Ovary (tissue), 3 donors: ENCODE measurements around the gene METTL5.

Experiments used
- POLR2A ChIP-seq: fragments of 450-650 bp; IDR thresholded peaks from one replicate; pipeline ENCODE4 v1.6.1; 2017; ENCODE audit warnings: antibody characterized with exemption, mild to moderate bottlenecking, moderate library complexity
- TF ChIP-seq, protein P1 (sequence below), 3 donors: fragments of 450-650 bp in 2 of 3; fragments of 200-600 bp in 1 of 3; IDR thresholded peaks; one replicate each; pipeline versions ENCODE4 v1.5.1 to v1.8.0; 2016 to 2022; ENCODE audit warnings: antibody characterized with exemption in 3 of 3, mild to moderate bottlenecking in 1 of 3
- donor health status: DM: no; HTN: no; CAD: no.

DNA sequence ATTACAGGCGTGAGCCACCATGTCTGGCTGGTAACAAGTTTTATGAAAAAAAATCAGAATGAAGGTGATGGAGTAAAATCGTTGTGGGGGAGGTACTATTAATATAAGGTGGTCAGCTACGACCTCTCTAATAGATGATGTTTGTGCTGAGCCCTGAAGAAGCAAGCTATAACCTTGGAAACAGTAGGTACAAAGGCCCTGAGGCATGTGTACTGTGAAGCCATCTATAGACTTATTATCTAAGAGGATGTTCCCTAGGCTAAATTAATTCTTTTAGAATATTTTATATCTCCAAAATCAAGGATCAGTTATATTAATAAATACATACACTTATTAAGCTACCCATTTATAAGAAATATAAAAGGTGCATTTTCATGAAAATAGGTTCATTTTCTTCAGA lies 49.4 kb downstream of the METTL5 start:
- no peak for TF ChIP-seq POLR2A
- TF ChIP-seq, protein P1, sequence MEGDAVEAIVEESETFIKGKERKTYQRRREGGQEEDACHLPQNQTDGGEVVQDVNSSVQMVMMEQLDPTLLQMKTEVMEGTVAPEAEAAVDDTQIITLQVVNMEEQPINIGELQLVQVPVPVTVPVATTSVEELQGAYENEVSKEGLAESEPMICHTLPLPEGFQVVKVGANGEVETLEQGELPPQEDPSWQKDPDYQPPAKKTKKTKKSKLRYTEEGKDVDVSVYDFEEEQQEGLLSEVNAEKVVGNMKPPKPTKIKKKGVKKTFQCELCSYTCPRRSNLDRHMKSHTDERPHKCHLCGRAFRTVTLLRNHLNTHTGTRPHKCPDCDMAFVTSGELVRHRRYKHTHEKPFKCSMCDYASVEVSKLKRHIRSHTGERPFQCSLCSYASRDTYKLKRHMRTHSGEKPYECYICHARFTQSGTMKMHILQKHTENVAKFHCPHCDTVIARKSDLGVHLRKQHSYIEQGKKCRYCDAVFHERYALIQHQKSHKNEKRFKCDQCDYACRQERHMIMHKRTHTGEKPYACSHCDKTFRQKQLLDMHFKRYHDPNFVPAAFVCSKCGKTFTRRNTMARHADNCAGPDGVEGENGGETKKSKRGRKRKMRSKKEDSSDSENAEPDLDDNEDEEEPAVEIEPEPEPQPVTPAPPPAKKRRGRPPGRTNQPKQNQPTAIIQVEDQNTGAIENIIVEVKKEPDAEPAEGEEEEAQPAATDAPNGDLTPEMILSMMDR (IDR thresholded peaks at IDR 0.05), result no peak
